ENCODE measurements around the gene SKIDA1.

Gene SKIDA1

DNA sequence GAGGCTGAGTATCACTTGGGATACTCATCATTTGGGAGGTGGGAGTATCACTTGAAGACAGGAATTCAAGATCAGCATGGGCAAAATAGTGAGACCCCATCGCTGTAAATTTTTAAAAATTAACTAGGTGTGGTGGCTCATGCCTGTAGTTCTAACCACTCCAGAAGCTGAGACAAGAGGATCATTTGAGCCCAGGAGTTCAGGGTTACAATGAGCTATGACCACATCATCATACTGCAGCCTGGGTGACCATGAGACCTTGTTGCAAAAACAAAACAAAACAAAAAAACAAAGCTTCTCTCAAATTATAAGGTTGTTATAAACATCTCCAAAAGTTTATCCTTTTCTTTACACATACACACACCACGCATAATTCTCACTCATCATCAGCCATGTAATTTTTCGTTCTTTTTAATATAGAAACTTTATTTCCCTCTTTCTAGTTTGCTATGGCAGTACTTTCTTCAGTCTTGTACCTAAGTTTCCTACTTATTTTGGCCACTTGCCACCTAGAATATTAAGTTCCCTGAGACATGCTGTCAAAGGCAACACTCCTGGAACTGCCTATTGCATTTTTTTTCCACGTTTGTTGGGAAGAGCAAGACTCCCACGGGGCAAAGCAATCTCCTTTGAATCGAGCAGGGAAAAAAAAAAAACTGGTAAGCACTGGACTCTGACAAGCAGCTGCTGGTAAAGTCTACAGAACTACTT lies 37.1 kb downstream of the SKIDA1 start:
- no peaks in the 10 kb centered on the region for H3K4me1 ChIP-seq (ENCODE audit: control insufficient read depth in 1 of 2, insufficient read depth in 2 of 2, low read length in 2 of 2)
- no peaks in the 10 kb centered on the region for H3K9me3 ChIP-seq (ENCODE audit: control insufficient read depth in 1 of 2, low read length in 2 of 2)
- no peaks in the 10 kb centered on the region for H3K27me3 ChIP-seq (ENCODE audit: low read depth, low read length)
- no peaks in the 10 kb centered on the region for H3K36me3 ChIP-seq (ENCODE audit: control insufficient read depth in 1 of 2, insufficient read depth in 2 of 2, low read length in 2 of 2)
- H3K4me3 ChIP-seq (ENCODE audit: low read depth in 1 of 2, low read length in 2 of 2) = no peak overlapping the region
- H3K27ac ChIP-seq (ENCODE audit: low read length) = no peak overlapping the region

DNA sequence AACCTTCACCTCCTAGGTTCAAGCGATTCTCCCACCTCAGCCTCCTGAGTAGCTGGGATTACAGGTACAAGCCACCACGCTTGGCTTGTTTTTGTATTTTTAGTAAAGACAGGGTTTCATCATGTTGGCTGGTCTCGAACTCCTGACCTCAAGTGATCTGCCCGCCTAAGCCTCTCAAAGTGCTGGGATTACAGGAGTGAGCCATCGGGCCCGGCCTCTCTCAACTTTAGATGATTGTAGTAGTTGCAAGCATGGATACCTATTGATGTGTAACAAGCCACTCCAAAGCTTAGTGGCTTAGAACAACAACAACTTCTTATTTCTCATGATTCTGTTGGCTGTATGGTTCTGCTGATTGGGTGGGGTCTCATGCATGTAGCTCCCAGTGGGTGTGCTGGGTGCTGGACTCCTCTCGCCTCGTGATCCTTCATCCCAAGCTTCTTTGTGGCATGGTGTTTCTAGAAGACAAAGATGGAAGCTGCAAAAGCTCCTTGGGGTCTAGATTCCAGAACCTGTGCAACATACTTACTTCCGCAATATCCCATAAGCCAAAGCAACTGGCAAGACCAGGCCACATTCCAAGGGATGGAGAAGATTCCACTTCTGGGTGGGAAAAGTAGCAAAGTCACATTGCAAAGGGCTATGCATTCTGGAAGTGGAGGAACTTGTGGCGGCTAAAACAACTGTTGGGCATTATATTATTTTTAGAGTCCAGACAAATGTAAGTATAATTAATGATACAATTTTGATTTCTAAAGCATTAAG lies 37.9 kb downstream of the SKIDA1 start:
- no peaks in the 10 kb centered on the region for H3K4me1 ChIP-seq (ENCODE audit: control insufficient read depth in 1 of 2, insufficient read depth in 2 of 2, low read length in 2 of 2)
- H3K9me3 ChIP-seq (ENCODE audit: control insufficient read depth in 1 of 2, low read length in 2 of 2) = no peaks in the 10 kb centered on the region
- no peak overlapping the region for H3K27ac ChIP-seq (ENCODE audit: low read length)
- no peak overlapping the region for H3K4me3 ChIP-seq (ENCODE audit: low read depth in 1 of 2, low read length in 2 of 2)
- H3K27me3 ChIP-seq (ENCODE audit: low read depth, low read length) = no peaks in the 10 kb centered on the region
- no peaks in the 10 kb centered on the region for H3K36me3 ChIP-seq (ENCODE audit: control insufficient read depth in 1 of 2, insufficient read depth in 2 of 2, low read length in 2 of 2)

DNA sequence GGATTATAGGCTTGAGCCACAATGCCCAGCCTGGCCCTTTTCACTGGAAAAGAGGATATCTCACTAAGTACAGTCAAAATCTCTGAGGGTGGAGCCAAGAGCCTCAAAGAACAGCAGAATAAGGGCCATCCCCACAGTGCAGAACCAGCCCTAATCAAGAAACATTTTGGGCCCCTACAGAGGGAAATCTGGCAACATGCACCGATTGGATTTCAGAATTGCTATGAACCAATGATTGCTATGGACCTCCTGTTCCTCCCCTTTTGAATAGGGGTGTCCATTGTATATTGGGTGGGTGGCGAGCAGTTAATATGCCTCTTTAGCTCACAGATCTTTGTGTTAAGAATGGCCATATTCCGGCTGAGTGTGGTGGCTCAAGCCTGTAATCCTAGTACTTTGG lies 42.7 kb downstream of the SKIDA1 start:
- no peak overlapping the region for H3K27ac ChIP-seq (ENCODE audit: low read length)
- H3K4me1 ChIP-seq (ENCODE audit: control insufficient read depth in 1 of 2, insufficient read depth in 2 of 2, low read length in 2 of 2) = no peaks in the 10 kb centered on the region
- no peaks in the 10 kb centered on the region for H3K27me3 ChIP-seq (ENCODE audit: low read depth, low read length)
- H3K9me3 ChIP-seq (ENCODE audit: control insufficient read depth in 1 of 2, low read length in 2 of 2) = no peaks in the 10 kb centered on the region
- no peaks in the 10 kb centered on the region for H3K36me3 ChIP-seq (ENCODE audit: control insufficient read depth in 1 of 2, insufficient read depth in 2 of 2, low read length in 2 of 2)
- H3K4me3 ChIP-seq (ENCODE audit: low read depth in 1 of 2, low read length in 2 of 2) = no peak overlapping the region

DNA sequence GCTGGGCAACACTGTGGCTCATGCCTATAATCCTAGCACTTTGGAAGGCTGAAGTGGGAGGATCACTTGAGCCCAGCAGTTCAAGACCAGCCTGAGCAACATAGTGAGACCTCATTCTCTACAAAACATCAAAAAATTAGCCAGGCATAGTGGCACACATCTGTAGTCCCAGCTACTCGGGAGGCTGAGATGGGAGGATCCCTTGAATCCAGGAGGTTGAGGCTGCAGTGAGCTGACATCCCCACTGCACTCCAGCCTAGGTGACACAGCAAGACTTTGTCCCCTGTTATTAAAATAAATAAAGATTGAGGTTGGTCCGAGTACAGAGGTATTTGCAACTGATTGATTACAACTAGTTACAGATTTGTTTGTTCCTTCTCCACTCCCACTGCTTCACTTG lies 44.1 kb downstream of the SKIDA1 start:
- H3K27ac ChIP-seq (ENCODE audit: low read length) = no peak overlapping the region
- H3K4me3 ChIP-seq (ENCODE audit: low read depth in 1 of 2, low read length in 2 of 2) = no peak overlapping the region
- no peaks in the 10 kb centered on the region for H3K4me1 ChIP-seq (ENCODE audit: control insufficient read depth in 1 of 2, insufficient read depth in 2 of 2, low read length in 2 of 2)
- no peaks in the 10 kb centered on the region for H3K27me3 ChIP-seq (ENCODE audit: low read depth, low read length)
- no peaks in the 10 kb centered on the region for H3K9me3 ChIP-seq (ENCODE audit: control insufficient read depth in 1 of 2, low read length in 2 of 2)
- H3K36me3 ChIP-seq (ENCODE audit: control insufficient read depth in 1 of 2, insufficient read depth in 2 of 2, low read length in 2 of 2) = no peaks in the 10 kb centered on the region

DNA sequence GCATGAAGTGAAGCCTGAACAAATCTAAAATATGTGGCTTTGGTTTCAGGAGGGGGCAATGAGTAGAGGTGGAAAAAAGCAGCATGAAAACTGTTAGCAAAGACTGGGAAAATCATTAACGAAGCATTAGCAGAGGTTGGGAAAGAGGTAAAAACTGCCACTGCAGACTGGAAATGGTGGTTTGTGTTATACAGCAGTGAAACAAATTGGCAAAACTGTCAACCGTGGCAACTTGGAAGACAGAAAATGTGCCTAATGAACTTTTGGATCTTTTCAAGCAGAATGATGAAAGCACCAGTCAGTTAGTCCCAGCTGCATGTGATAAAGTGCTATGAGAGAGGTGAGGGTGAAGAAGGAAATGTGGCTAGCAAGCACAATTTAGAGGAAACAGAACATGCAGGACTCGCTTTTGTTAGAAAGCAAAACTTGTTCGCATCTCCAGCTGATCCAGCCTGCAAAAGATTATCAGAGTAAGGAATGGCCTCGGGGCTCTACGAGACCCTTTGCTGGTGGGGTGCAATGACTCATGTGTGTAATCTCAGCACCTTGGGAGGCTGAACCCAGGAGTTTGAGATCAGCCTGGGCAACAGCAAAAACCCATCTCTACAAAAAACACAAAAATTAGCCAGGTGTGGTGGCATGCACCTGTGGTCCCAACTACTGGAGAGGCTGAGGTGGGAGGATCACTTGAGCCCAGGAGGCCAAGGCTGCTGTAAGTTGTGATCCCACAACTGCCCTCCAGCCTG lies 45.7 kb downstream of the SKIDA1 start:
- Histone ChIP-seq H3K27ac (ENCODE audit: low read length) (no peak overlapping the region), H3K4me1 (ENCODE audit: control insufficient read depth in 1 of 2, insufficient read depth in 2 of 2, low read length in 2 of 2) (no peaks in the 10 kb centered on the region), H3K36me3 (ENCODE audit: control insufficient read depth in 1 of 2, insufficient read depth in 2 of 2, low read length in 2 of 2) (no peaks in the 10 kb centered on the region), H3K4me3 (ENCODE audit: low read depth in 1 of 2, low read length in 2 of 2) (no peak overlapping the region), H3K9me3 (ENCODE audit: control insufficient read depth in 1 of 2, low read length in 2 of 2) (no peaks in the 10 kb centered on the region), H3K27me3 (ENCODE audit: low read depth, low read length) (no peaks in the 10 kb centered on the region)

DNA sequence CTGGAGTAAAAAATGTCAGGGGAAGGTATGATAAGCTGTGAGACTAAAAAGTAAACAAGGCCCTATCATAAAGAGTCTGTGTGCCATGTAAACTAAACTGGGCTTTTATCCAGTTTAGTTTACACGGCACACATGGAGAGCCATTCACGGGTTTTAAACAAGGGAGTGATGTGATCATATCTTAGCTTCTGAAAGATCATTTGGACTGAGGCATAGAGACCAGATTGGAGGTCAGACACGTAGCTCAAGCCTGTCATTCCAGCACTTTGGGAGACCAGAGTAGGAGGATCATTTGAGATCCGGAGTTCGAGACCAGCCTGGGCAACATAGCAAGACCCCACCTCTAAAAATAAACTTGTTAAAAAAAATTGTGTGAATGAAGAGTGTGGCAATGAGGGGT lies 50.1 kb downstream of the SKIDA1 start:
- no peak overlapping the region for H3K4me3 ChIP-seq (ENCODE audit: low read depth in 1 of 2, low read length in 2 of 2)
- no peaks in the 10 kb centered on the region for H3K36me3 ChIP-seq (ENCODE audit: control insufficient read depth in 1 of 2, insufficient read depth in 2 of 2, low read length in 2 of 2)
- no peaks in the 10 kb centered on the region for H3K9me3 ChIP-seq (ENCODE audit: control insufficient read depth in 1 of 2, low read length in 2 of 2)
- H3K27ac ChIP-seq (ENCODE audit: low read length) = no peak overlapping the region
- H3K27me3 ChIP-seq (ENCODE audit: low read depth, low read length) = no peaks in the 10 kb centered on the region
- no peaks in the 10 kb centered on the region for H3K4me1 ChIP-seq (ENCODE audit: control insufficient read depth in 1 of 2, insufficient read depth in 2 of 2, low read length in 2 of 2)

DNA sequence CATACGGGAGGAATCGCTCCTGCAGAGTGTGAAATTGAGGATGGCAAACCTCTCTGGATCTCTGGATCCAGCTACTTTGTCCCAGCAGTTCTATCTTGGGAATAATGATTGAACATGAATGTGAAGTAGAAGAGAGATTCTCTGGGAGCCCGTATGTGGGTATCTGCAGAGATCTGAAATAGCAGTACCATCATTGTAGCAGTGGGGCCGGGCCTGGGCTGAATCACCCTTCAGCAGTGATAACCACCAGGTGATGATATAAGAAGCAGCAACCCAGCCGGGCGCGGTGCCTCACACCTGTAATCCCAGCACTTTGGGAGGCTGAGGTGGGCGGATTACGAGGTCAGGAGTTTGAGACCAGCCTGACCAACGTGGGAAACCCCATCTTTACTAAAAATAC lies 51.9 kb downstream of the SKIDA1 start:
- Histone ChIP-seq H3K27ac (ENCODE audit: low read length) (no peak overlapping the region), H3K9me3 (ENCODE audit: control insufficient read depth in 1 of 2, low read length in 2 of 2) (no peaks in the 10 kb centered on the region), H3K36me3 (ENCODE audit: control insufficient read depth in 1 of 2, insufficient read depth in 2 of 2, low read length in 2 of 2) (no peaks in the 10 kb centered on the region), H3K4me3 (ENCODE audit: low read depth in 1 of 2, low read length in 2 of 2) (no peak overlapping the region), H3K4me1 (ENCODE audit: control insufficient read depth in 1 of 2, insufficient read depth in 2 of 2, low read length in 2 of 2) (no peaks in the 10 kb centered on the region), H3K27me3 (ENCODE audit: low read depth, low read length) (no peaks in the 10 kb centered on the region)

DNA sequence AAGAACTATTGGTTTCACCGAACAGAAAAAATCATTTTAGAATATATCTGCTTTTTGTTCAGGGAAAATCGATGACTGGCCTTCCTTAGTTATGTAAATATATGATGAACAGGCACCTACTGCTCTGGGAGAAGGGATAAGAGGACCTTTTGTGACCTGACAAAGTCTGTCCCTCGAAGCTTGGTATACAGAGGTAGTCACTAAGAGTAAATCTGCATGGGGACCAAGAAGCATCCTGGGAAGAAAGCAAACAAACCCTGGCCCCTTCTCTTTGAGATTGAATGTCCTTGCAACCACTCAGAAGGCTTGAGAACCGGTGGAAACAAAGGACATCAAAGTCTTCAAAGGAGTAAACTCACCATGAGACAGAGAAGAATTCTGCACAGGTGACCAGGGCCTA lies 52.3 kb downstream of the SKIDA1 start:
- Histone ChIP-seq H3K27ac (ENCODE audit: low read length) (no peak overlapping the region), H3K9me3 (ENCODE audit: control insufficient read depth in 1 of 2, low read length in 2 of 2) (no peaks in the 10 kb centered on the region), H3K4me3 (ENCODE audit: low read depth in 1 of 2, low read length in 2 of 2) (no peak overlapping the region), H3K27me3 (ENCODE audit: low read depth, low read length) (no peaks in the 10 kb centered on the region), H3K36me3 (ENCODE audit: control insufficient read depth in 1 of 2, insufficient read depth in 2 of 2, low read length in 2 of 2) (no peaks in the 10 kb centered on the region), H3K4me1 (ENCODE audit: control insufficient read depth in 1 of 2, insufficient read depth in 2 of 2, low read length in 2 of 2) (no peaks in the 10 kb centered on the region)

DNA sequence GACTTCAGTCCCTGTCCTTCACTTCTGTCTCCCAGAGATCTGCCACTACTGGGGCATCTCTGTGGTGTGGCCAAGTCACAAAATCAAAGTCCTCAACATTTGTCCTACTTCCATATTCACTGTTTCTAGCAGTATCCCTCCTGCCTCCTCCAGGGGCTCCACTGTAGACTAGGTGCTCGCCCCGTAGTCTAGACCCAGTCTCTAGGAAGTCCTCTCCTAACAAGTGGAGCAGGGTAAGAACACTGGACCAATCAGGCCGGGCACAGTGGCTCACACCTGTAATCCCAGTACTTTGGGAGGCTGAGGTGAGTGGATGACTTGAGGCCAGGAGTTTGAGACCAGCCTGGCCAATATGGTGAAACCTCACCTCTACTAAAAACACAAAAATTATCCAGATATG lies 57.4 kb downstream of the SKIDA1 start:
- Histone ChIP-seq H3K9me3 (ENCODE audit: control insufficient read depth in 1 of 2, low read length in 2 of 2) (no peaks in the 10 kb centered on the region), H3K36me3 (ENCODE audit: control insufficient read depth in 1 of 2, insufficient read depth in 2 of 2, low read length in 2 of 2) (no peaks in the 10 kb centered on the region), H3K4me3 (ENCODE audit: low read depth in 1 of 2, low read length in 2 of 2) (no peak overlapping the region), H3K27me3 (ENCODE audit: low read depth, low read length) (no peaks in the 10 kb centered on the region), H3K27ac (ENCODE audit: low read length) (no peak overlapping the region), H3K4me1 (ENCODE audit: control insufficient read depth in 1 of 2, insufficient read depth in 2 of 2, low read length in 2 of 2) (no peaks in the 10 kb centered on the region)

DNA sequence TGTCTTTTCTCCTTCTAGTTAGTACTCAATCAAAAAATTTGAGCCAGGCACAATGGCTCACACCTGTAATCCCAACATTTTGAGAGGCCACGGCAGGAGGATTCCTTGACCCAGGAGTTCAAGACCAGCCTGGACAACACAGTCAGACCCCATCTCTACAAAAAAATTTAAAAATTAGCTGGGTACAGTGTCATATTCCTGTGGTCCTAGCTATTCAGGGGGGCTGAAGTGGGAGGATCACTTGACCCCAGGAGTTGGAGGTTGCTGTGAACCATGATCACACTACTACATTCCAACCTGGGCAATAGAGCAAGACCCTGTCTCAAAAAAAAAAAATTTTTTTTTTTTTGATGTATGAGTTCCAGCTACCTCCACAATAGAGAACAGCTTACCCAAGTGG lies 57.8 kb downstream of the SKIDA1 start:
- Histone ChIP-seq H3K27me3 (ENCODE audit: low read depth, low read length) (no peaks in the 10 kb centered on the region), H3K4me1 (ENCODE audit: control insufficient read depth in 1 of 2, insufficient read depth in 2 of 2, low read length in 2 of 2) (no peaks in the 10 kb centered on the region), H3K9me3 (ENCODE audit: control insufficient read depth in 1 of 2, low read length in 2 of 2) (no peaks in the 10 kb centered on the region), H3K4me3 (ENCODE audit: low read depth in 1 of 2, low read length in 2 of 2) (no peak overlapping the region), H3K36me3 (ENCODE audit: control insufficient read depth in 1 of 2, insufficient read depth in 2 of 2, low read length in 2 of 2) (no peaks in the 10 kb centered on the region), H3K27ac (ENCODE audit: low read length) (no peak overlapping the region)

DNA sequence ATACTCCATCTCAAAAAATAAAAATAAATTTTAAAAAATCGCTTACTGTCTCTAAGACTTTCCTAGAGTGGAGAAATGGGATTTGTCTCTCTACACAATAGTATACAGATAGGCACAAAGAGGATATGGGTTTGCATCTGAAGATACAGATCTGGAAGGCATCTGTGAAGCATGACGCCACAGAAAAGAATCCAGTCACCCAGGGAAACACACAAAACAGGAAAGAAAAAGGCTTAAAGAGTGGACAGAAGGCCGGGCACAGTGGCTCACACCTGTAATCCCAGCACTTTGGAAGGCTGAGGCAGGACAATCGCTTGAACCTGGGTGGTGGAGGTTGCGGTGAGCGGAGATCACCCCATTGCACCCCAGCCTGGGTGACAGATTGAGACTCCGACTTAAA lies 61.3 kb downstream of the SKIDA1 start:
- Histone ChIP-seq H3K4me3 (ENCODE audit: low read depth in 1 of 2, low read length in 2 of 2) (no peak overlapping the region), H3K4me1 (ENCODE audit: control insufficient read depth in 1 of 2, insufficient read depth in 2 of 2, low read length in 2 of 2) (no peaks in the 10 kb centered on the region), H3K36me3 (ENCODE audit: control insufficient read depth in 1 of 2, insufficient read depth in 2 of 2, low read length in 2 of 2) (no peaks in the 10 kb centered on the region), H3K27me3 (ENCODE audit: low read depth, low read length) (no peaks in the 10 kb centered on the region), H3K9me3 (ENCODE audit: control insufficient read depth in 1 of 2, low read length in 2 of 2) (no peaks in the 10 kb centered on the region), H3K27ac (ENCODE audit: low read length) (no peak overlapping the region)
